ENCODE measurements around the gene CHRNB1.
A peak's percentile ranks its signal among the peaks of the same experiment; 100 is the strongest.

The CHRNB1 gene

GRCh38 chr17:7484067-7484918 lies 39.4 kb downstream of the CHRNB1 start, which contains the start of gene POLR2A:
POLR2A (plus strand) TSS chr17:7484366.
- peak; percentile 98 for DNase-seq (ENCODE audit: low spot score)

GRCh38 chr17:7484919-7485377 lies 40.1 kb downstream of the CHRNB1 start:
- no peak for DNase-seq (ENCODE audit: low spot score)

GRCh38 chr17:7486181-7486580 lies 41.3 kb downstream of the CHRNB1 start:
- no peak for DNase-seq (ENCODE audit: low spot score)

GRCh38 chr17:7490144-7490543 lies 45.3 kb downstream of the CHRNB1 start:
- DNase-seq (ENCODE audit: low spot score): no peak

- no peak for DNase-seq (ENCODE audit: low spot score)
Measured at GRCh38 chr17:7491583-7491982, 46.7 kb downstream of the CHRNB1 start.

GRCh38 chr17:7493941-7494340 lies 49.1 kb downstream of the CHRNB1 start:
- no peak for DNase-seq (ENCODE audit: low spot score)

GRCh38 chr17:7495906-7496434 lies 51.1 kb downstream of the CHRNB1 start:
- DNase-seq (ENCODE audit: low spot score): no peak

- no peak for DNase-seq (ENCODE audit: low spot score)
Measured at GRCh38 chr17:7496470-7497183, 51.8 kb downstream of the CHRNB1 start.

- DNase-seq (ENCODE audit: low spot score): no peak
Measured at GRCh38 chr17:7497228-7497627, 52.4 kb downstream of the CHRNB1 start.

GRCh38 chr17:7497636-7498035 lies 52.8 kb downstream of the CHRNB1 start:
- DNase-seq (ENCODE audit: low spot score): no peak

- DNase-seq (ENCODE audit: low spot score): no peak
Measured at GRCh38 chr17:7499161-7499560, 54.3 kb downstream of the CHRNB1 start.

- DNase-seq (ENCODE audit: low spot score): no peak
Measured at GRCh38 chr17:7501729-7502128, 56.9 kb downstream of the CHRNB1 start.

- DNase-seq (ENCODE audit: low spot score): no peak
Measured at GRCh38 chr17:7502171-7502847, 57.4 kb downstream of the CHRNB1 start.

GRCh38 chr17:7502987-7503386 lies 58.1 kb downstream of the CHRNB1 start:
- DNase-seq (ENCODE audit: low spot score): no peak

GRCh38 chr17:7503521-7503920 lies 58.7 kb downstream of the CHRNB1 start:
- DNase-seq (ENCODE audit: low spot score): no peak
